ENCODE measurements around the gene MYDGF. TPM values are rescaled to one million over a fixed set of nuclear protein-coding genes. Genes with fewer than 3 reads are reported as not detected.
A peak's percentile ranks its signal among the peaks of the same experiment; 100 is the strongest.

The MYDGF gene
- total RNA-seq, 4 donors from 2014 or later = 17.5 to 43.6 (median 28.3) TPM

GRCh38 chr19:4693471-4694121 lies 23.5 kb upstream of the MYDGF start:
- Histone ChIP-seq H3K27me3 (no peaks in the 10 kb centered on the region), H3K4me1 (peaks cover 52% of the 10 kb centered on the region), H3K4me3 (no peak overlapping the region), H3K9me3 (no peaks in the 10 kb centered on the region), H3K27ac (peak overlapping the region; percentile 85), H3K36me3 (peaks cover 92% of the 10 kb centered on the region)
- WGBS = 75% methylated on average over 15 of the region's 15 CpGs
- DNase-seq (ENCODE audit: low spot score in 2 of 2) = no peak
- TF ChIP-seq POLR2A (IDR thresholded peaks at IDR 0.05) = no peak
- no peak for TF ChIP-seq CTCF (IDR thresholded peaks at IDR 0.05)
- TF ChIP-seq EP300 (IDR thresholded peaks at IDR 0.05) = no peak
- TF ChIP-seq POLR2AphosphoS5 (IDR thresholded peaks at IDR 0.05) = no peak

GRCh38 chr19:4693078-4693350 lies 22.9 kb upstream of the MYDGF start:
- H3K27ac ChIP-seq = peak overlapping the region; percentile 85
- no peak for DNase-seq (ENCODE audit: low spot score in 2 of 2)
- TF ChIP-seq EP300 (IDR thresholded peaks at IDR 0.05) = no peak
- TF ChIP-seq POLR2A (IDR thresholded peaks at IDR 0.05) = no peak
- no peak for TF ChIP-seq CTCF (IDR thresholded peaks at IDR 0.05)
- no peak for TF ChIP-seq POLR2AphosphoS5 (IDR thresholded peaks at IDR 0.05)
- no peaks in the 10 kb centered on the region for H3K27me3 ChIP-seq
- no peak overlapping the region for H3K4me3 ChIP-seq
- peaks cover 52% of the 10 kb centered on the region for H3K4me1 ChIP-seq
- H3K9me3 ChIP-seq = no peaks in the 10 kb centered on the region
- H3K36me3 ChIP-seq = peaks cover 92% of the 10 kb centered on the region
- WGBS = no CpG with 5 or more reads among the region's 7 CpGs

GRCh38 chr19:4692251-4693077 lies 22.3 kb upstream of the MYDGF start:
- peaks cover 94% of the 10 kb centered on the region for H3K36me3 ChIP-seq
- H3K27ac ChIP-seq = peak overlapping the region; percentile 85

GRCh38 chr19:4691373-4691772 lies 21.2 kb upstream of the MYDGF start:
- TF ChIP-seq EP300 (IDR thresholded peaks at IDR 0.05) = no peak
- TF ChIP-seq POLR2AphosphoS5 (IDR thresholded peaks at IDR 0.05) = no peak
- no peak for TF ChIP-seq POLR2A (IDR thresholded peaks at IDR 0.05)
- TF ChIP-seq CTCF (IDR thresholded peaks at IDR 0.05) = no peak
- Histone ChIP-seq H3K27ac (no peak overlapping the region), H3K4me1 (peaks cover 43% of the 10 kb centered on the region), H3K9me3 (no peaks in the 10 kb centered on the region), H3K27me3 (no peaks in the 10 kb centered on the region), H3K36me3 (peaks cover 94% of the 10 kb centered on the region), H3K4me3 (no peak overlapping the region)
- DNase-seq (ENCODE audit: low spot score in 2 of 2) = no peak
- 80% methylated on average over 9 of the region's 9 CpGs for WGBS

More at GRCh38 chr19:4692251-4693077, 22.3 kb upstream of the MYDGF start:
- DNase-seq (ENCODE audit: low spot score in 2 of 2) = no peak
- Histone ChIP-seq H3K27me3 (no peaks in the 10 kb centered on the region), H3K9me3 (no peaks in the 10 kb centered on the region), H3K4me3 (no peak overlapping the region), H3K4me1 (peaks cover 49% of the 10 kb centered on the region)
- WGBS = 70% methylated on average over 2 of the region's 27 CpGs
- TF ChIP-seq POLR2AphosphoS5 (IDR thresholded peaks at IDR 0.05) = no peak
- TF ChIP-seq EP300 (IDR thresholded peaks at IDR 0.05) = no peak
- no peak for TF ChIP-seq CTCF (IDR thresholded peaks at IDR 0.05)
- no peak for TF ChIP-seq POLR2A (IDR thresholded peaks at IDR 0.05)

GRCh38 chr19:4690361-4690760 lies 20.2 kb upstream of the MYDGF start:
- no peaks in the 10 kb centered on the region for H3K27me3 ChIP-seq
- peaks cover 92% of the 10 kb centered on the region for H3K36me3 ChIP-seq
- H3K9me3 ChIP-seq = no peaks in the 10 kb centered on the region
- no peak for DNase-seq (ENCODE audit: low spot score in 2 of 2)
- no peak overlapping the region for H3K4me3 ChIP-seq
- no peak for TF ChIP-seq POLR2AphosphoS5 (IDR thresholded peaks at IDR 0.05)
- no peak for TF ChIP-seq POLR2A (IDR thresholded peaks at IDR 0.05)
- TF ChIP-seq CTCF (IDR thresholded peaks at IDR 0.05) = no peak
- TF ChIP-seq EP300 (IDR thresholded peaks at IDR 0.05) = no peak
- 82% methylated on average over 13 of the region's 13 CpGs for WGBS
- H3K4me1 ChIP-seq = peaks cover 35% of the 10 kb centered on the region
- no peak overlapping the region for H3K27ac ChIP-seq

Data from suprapubic skin (tissue), 4 donors.